Measurements from ENCODE around the gene DOCK3.

Gene DOCK3

DNA sequence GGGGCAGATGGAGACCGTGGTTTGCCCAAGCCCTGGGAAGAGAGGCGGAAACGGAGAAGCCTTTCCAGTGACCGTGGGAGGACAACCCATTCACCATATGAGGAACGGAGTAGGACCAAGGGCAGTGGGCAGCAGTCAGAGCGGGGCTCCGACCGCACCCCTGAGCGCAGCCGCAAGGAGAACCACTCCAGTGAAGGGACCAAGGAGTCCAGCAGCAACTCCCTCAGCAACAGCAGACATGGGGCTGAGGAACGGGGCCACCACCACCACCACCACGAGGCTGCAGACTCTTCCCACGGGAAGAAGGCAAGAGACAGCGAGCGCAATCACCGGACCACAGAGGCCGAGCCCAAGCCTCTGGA lies 718.4 kb downstream of the DOCK3 start:
- DNase-seq: no peak

DNA sequence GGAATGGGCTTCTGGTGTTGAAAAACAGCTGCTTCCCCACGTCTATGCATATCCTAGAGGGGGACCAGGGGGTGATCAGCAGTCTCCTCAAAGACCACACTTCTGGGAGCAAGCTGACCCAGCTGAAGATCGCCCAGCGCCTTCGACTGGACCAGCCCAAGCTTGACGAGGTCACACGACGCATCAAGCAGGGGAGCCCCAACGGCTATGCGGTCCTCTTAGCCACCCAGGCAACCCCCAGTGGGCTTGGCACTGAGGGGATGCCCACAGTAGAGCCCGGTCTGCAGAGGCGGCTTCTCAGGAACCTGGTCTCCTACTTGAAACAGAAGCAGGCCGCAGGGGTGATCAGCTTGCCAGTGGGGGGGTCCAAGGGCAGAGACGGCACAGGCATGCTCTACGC lies 718.8 kb downstream of the DOCK3 start:
- no peak for DNase-seq

DNA sequence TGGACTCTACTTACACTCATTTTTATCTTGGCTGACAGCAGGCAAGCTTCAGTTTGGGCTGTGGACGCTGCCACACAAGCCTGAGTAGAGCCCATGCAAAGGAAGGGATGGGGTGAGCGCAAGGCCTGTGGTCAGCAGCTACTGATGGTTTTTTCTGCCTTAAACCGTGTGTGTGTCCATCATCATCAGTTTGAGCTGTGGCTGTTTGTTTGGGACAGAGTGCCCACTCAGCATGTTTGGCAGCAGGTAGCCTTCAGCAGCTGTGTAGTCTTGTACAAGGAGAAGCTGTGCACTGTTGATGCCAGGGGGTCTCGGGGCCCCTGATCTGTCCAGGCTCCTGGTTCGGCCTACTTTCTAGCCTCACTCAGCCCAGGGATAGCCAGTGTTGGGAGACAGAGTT lies 719.8 kb downstream of the DOCK3 start:
- no peak for DNase-seq

DNA sequence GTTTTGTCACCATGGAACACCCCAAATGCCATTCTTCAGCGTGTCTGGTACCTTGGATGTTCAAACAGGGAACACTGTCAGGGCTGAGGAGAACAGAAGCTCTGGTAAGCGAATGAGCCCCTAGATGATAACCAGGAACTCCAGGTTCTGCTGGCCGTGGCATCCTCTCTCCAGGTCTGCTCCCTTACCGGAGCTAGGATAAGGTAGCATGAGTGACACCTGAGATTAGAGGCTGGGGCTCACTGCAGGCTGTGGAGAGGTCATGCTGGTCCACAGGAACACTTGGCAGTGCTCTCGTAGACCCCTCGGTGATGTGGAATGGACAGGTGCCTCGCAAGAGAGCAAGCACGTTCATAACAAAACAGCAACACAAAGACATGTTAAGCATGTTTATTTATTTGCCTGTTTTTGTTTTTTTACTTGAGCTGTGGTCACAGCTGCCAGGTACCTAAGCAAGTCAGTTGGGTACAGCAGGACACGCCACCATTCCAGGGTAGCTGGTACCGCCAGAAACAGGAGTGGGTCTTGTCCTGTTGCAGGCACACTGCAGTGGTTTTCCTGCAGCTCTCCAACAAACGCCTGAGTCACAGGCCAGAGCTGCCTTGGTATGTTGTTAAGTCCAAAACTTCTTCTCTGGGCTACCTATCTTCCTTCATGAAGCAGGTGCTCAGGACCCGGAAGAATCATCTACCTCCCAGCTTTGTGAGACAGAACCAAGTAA lies 720.9 kb downstream of the DOCK3 start:
- no peak for DNase-seq

DNA sequence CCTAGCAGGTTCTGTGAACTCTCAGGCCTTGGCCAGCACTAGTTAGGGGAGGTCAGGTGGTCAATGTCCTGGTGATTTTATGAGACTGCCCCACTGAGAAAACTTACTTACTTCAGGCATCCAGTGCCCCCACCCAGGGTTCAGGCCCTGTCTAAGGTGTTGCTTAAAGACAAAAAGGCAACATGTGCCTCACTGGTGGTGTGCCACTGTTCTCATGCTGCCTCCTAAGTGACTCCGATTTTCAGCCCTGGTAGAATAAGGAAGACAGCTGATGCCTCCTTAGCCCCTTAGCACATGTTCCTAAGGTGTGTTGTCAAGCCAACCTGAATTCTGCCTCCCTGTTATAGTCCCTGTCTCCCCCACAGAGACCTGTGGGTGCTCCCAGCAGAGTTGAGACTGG lies 721.7 kb downstream of the DOCK3 start:
- no peak for DNase-seq

DNA sequence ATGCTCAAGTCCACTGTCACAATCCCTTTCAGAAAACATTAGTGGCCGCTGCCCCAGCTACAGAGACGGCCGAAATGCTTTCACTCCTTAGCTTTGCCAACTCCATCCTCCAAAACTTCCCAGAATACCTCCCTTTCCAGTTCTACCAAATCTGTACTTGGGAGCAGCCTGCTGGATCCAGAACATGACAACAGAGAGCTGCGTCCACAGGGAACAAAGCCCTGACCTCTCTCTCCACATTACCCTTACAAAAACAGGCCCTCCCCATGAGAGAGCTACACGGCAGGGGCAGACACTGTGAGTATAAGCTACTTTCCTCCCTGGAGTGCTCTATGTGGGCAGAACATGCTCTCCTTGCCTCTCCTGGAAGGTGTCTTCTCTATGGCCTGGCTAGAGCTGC lies 722.7 kb downstream of the DOCK3 start:
- no peak for DNase-seq

DNA sequence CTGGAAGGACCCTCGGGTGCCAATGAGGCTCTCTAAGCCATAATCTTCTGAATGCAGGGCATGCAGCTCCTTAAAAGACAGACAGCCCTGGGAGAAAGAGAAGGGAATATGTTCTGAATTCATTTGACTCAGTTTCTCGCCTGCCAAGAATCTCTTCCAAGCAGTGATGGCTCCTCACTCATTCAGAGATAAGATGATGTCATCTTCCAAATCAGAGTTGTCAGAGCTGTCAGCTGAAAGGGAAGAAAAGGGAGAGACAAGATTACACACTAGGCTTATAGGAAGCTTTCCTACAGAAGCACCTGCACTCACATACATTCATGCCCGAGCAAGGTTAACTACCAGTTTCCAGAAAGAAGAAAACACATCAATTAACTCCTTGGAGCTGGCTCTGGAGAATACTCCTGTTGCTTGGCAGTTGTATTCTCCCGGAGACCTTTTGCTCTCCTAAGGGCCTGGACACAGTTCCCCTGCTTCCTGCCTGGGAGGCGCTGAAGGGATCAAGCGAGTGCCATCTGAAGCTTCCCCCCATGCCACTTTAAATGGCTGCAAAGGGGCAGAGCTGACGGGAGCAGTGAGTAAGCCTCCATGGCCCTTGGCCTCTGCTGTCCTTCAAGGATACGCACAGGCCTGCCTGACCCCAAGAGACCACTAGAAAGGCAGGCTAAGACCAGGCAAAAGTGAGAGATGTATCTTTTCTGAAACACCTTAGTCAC lies 724.0 kb downstream of the DOCK3 start:
- DNase-seq: no peak

DNA sequence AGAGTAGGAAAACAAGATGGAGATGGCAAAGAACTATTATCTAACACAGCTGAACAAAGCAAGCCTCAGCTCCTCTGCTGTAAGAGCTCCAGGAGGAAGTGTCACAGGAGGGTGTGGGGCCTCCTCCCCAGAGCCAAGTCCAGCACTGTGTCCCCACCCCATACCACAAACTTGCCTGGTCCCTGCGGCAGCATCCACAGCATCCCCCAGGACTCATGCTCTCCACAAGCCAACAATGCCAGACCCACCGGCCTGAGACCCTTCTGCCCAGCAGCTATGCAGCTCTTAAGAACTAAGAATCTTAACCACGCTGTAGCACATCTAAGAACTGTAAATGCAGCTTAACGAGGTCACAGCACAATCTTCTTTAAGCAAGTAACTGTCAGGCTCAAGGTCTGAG lies 725.4 kb downstream of the DOCK3 start:
- DNase-seq: no peak

DNA sequence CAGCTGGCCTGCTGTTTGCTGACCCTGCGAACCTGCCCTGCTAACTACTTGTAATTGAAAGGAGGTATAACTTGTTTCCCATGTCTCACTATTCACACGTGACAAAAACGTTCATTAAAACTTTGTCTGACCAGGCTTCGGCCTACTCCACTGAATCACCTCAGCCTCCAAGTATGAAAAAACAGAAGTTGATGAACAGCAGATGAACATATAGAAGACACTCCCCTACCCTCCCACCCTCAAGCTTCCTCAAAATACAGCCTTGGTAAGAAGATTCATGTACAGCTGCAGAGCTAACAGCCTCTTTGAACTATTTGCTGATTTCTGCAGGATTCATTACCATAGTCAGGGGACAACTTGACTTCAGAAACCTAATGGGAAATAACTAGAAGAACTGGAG lies 727.0 kb downstream of the DOCK3 start:
- DNase-seq: no peak

DNA sequence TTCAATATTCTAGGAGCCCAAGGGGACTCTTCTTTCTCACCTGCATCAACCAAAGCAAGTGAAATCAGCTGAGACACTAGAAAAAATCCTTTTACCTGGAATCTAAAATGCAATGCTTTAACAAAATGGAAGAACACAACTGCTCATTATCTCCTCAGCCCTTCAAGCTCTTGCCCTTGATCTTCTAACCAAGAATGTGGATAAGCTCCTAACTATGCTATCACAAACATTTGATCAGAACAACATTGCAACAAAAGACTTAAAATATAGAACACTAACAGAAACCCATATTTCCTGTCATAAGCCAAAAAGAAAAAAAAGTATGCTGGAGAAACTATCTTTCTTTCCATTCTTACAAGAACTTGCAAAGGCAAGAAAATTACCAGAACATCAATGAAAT lies 728.9 kb downstream of the DOCK3 start:
- no peak for DNase-seq

DNA sequence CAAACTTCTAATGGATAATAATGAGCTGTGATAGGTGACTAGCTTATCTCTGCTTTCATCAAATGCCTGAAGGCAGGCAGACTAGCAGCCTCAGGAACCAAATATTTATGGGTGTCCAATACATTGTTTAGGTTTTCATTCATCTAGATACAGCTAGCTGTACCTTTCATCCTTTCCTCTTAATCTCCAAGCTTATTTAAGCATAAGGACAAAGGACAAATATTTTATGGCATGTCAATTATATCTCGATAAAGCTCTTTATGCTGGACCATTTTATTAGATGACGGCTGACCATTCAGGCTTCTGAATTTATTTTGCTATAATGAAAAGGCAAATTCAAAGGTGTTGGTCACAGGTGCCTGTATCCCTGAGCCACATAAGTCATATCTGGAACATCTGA lies 733.3 kb downstream of the DOCK3 start:
- DNase-seq: no peak

DNA sequence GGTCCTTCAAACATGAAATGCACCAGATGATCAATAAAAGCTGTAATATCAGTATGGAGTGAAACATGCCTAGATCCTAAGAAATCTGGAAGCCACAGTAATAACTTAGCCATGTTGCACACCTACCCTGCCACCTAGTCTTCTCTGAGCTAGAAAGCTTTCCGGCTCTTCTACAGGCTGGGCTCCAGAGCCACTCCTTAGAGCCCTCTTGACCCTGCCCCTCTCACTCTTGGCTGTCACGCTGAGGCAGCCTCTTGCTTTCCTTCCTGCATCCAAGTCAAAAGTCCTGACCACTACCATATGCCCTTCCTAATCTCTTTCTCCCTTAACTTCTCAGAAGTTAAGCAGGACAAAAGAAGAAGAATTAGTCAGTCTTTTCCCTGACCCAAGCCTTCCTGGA lies 734.1 kb downstream of the DOCK3 start:
- no peak for DNase-seq

DNA sequence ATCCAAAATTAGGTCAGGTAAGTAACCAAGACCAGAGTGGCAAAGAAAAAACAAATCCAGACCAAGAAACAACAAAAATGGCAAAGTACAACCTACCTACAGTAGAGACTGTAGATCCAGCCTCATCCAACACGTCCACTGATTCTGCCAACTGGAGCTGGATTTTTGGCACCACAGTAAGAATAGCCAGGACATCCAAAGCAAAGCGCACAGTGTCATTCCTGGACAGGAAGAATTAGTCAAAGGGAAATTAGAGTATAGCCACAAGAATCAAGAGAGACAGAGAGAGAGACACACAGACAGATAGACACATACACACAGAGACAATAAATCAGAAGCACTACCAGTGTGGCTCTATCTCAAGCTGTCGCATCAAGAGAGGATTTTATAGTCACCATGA lies 747.5 kb downstream of the DOCK3 start:
- DNase-seq: no peak

DNA sequence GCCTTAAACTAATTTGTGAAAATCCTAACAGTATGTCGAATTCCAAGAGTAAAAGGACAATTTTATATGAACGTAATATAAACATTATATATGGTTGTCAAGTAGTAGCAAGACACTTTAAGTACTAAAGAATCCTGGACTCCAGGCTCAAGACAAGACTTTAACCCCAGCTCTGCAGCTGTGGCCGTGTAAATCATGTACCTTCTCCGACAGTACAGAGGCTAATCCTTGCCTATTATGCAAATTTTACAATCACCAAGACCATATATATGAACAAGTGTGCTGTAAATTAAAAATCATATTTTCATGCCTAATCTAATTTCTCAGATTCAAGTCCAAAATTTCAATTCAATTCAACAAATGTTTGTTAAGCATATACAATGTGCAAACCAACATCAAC lies 752.2 kb downstream of the DOCK3 start:
- no peak for DNase-seq

DNA sequence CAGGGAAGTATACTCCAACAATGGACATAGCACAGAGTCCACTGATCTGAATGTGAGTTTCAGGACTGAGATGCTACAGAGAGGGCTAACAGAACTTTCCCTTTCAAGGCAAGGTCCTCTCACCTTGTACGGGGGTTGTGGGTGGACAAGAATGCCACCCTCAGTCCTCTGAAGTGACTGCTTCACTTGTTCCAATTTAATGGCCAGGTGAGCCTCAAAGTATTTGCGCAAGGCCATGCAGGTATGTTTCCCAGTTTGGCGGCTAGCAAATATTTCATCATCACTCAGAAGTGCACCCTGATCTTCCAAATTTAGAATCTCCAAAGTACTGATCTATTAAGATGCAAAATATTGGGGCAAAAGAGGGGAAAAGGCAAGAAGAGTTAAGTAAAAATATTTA lies 754.4 kb downstream of the DOCK3 start:
- DNase-seq: no peak
